ENCODE measurements around the gene PHACTR1. TPM values are rescaled to one million over a fixed set of nuclear protein-coding genes. Genes with fewer than 3 reads are reported as not detected.

PHACTR1 gene
- total RNA-seq, 1 experiment from 2014 or later, result 0.05 TPM

GRCh38 chr6:13215390-13215789, 498.8 kb downstream of the PHACTR1 start:
- BruUV-seq (replicated peaks), result no TSS peak
- CTCF ChIA-PET, result no interaction called here
- Histone ChIP-seq H3K9me3 (ENCODE audit: control insufficient read depth, insufficient read depth, low read depth, low read length) (no peaks in the 10 kb centered on the region), H3K36me3 (ENCODE audit: control insufficient read depth, insufficient read depth, low read length) (no peaks in the 10 kb centered on the region), H3K4me3 (ENCODE audit: low read depth in 2 of 2, low read length in 2 of 2) (no peak overlapping the region), H3K27me3 (ENCODE audit: control insufficient read depth, insufficient read depth, low read length) (peaks cover 8% of the 10 kb centered on the region), H3K4me1 (ENCODE audit: control insufficient read depth, insufficient read depth, low read length) (no peaks in the 10 kb centered on the region), H3K27ac (ENCODE audit: low read length) (no peak overlapping the region)
- POLR2A ChIA-PET, result no interaction called here
- DNase-seq (ENCODE audit: low read depth, low spot score), result no peak
- TF ChIP-seq TCF7L2 (IDR thresholded peaks at IDR 0.05; ENCODE audit: low read depth, low read length) (no peak), SIN3A (IDR thresholded peaks at IDR 0.05; ENCODE audit: borderline replicate concordance, insufficient read depth, low read depth, low read length) (no peak)
- no peak for ATAC-seq
- intact Hi-C loops (cut with micrococcal nuclease; ENCODE audit: unreplicated experiment), result no loop called here
- in situ Hi-C loops (cut with HindIII; ENCODE audit: low pct_unique_long_range_greater_than_20kb, low sequenced_read_pairs), result no loop called here

GRCh38 chr6:13216236-13217014, 499.9 kb downstream of the PHACTR1 start:
- ATAC-seq, result no peak
- TF ChIP-seq REST (IDR thresholded peaks at IDR 0.05; ENCODE audit: insufficient read depth in 1 of 2, low read depth in 2 of 2, low read length in 1 of 2) (no peak), CTCF (IDR thresholded peaks at IDR 0.05) (no peak), SIN3A (IDR thresholded peaks at IDR 0.05; ENCODE audit: borderline replicate concordance, insufficient read depth, low read depth, low read length) (no peak), TCF7L2 (IDR thresholded peaks at IDR 0.05; ENCODE audit: low read depth, low read length) (no peak), POLR2AphosphoS5 (IDR thresholded peaks at IDR 0.05; ENCODE audit: low read depth, low read length) (no peak)
- DNase-seq (ENCODE audit: low read depth, low spot score), result no peak

More at GRCh38 chr6:13216236-13217014, 499.9 kb downstream of the PHACTR1 start:
- ChIA-PET POLR2A (no interaction called here), CTCF (no interaction called here)
- intact Hi-C loops (cut with micrococcal nuclease; ENCODE audit: unreplicated experiment), result no loop called here
- no peak overlapping the region for H3K4me3 ChIP-seq (ENCODE audit: low read depth in 2 of 2, low read length in 2 of 2)
- H3K27me3 ChIP-seq (ENCODE audit: control insufficient read depth, insufficient read depth, low read length), result peaks cover 8% of the 10 kb centered on the region
- no peaks in the 10 kb centered on the region for H3K36me3 ChIP-seq (ENCODE audit: control insufficient read depth, insufficient read depth, low read length)
- no peaks in the 10 kb centered on the region for H3K4me1 ChIP-seq (ENCODE audit: control insufficient read depth, insufficient read depth, low read length)
- in situ Hi-C loops (cut with HindIII; ENCODE audit: low pct_unique_long_range_greater_than_20kb, low sequenced_read_pairs), result no loop called here
- BruUV-seq (replicated peaks), result no TSS peak
- no peaks in the 10 kb centered on the region for H3K9me3 ChIP-seq (ENCODE audit: control insufficient read depth, insufficient read depth, low read depth, low read length)
- H3K27ac ChIP-seq (ENCODE audit: low read length), result no peak overlapping the region
